ENCODE results near the gene OCIAD2. TPM values are rescaled to one million over a fixed set of nuclear protein-coding genes. Genes with fewer than 3 reads are reported as not detected.

OCIAD2 gene
- total RNA-seq, 1 experiment from 2014 or later = 136 TPM

GRCh38 chr4:48901196-48901595 is 5.4 kb downstream of the OCIAD2 start:
- no peak overlapping the region for H3K27ac ChIP-seq
- ChIA-PET POLR2A (ENCODE audit: unreplicated experiment) (interaction anchor here (0.6 to 0.8 kb wide), 2 partner anchors 11 to 12 kb away, joined by 6 read pairs; no protein-coding TSS in a partner anchor), CTCF (no interaction called here)
- no peak overlapping the region for H3K4me2 ChIP-seq
- H3K9me2 ChIP-seq (ENCODE audit: insufficient read depth) = no peaks in the 10 kb centered on the region
- H4K20me1 ChIP-seq (ENCODE audit: insufficient read depth) = 0 out of 2 replicates have a peak, but pooled peaks cover 5% of the 10 kb centered on the region
- H3K36me3 ChIP-seq (ENCODE audit: low read depth) = peaks cover 72% of the 10 kb centered on the region
- no peak overlapping the region for H3K4me3 ChIP-seq
- peaks cover 22% of the 10 kb centered on the region for H3K79me2 ChIP-seq (ENCODE audit: low read depth)
- no peak overlapping the region for H2AFZ ChIP-seq
- no peaks in the 10 kb centered on the region for H3K27me3 ChIP-seq (ENCODE audit: insufficient read depth, low read depth)
- DNase-seq = no peak
- no TSS peak for BruUV-seq (replicated peaks)
- TF ChIP-seq EZH2 (IDR thresholded peaks at IDR 0.05; ENCODE audit: low read depth) (no peak), CTCF (conservative IDR thresholded peaks at IDR 0.05) (no peak)
- no peaks in the 10 kb centered on the region for H3K9me3 ChIP-seq (ENCODE audit: insufficient read depth, low read depth)
- H3K4me1 ChIP-seq (replicated peaks; ENCODE audit: insufficient read depth) = peaks cover 12% of the 10 kb centered on the region
- intact Hi-C loops (cut with micrococcal nuclease; ENCODE audit: unreplicated experiment) = loop anchor here (10.0 kb wide), 1 partner anchor 46 kb away; no protein-coding TSS in a partner anchor
- no peaks in the 10 kb centered on the region for H3F3A ChIP-seq (ENCODE audit: insufficient read depth, low read depth)

GRCh38 chr4:48899950-48900349 is 6.6 kb downstream of the OCIAD2 start:
- peaks cover 6% of the 10 kb centered on the region for H3K4me1 ChIP-seq (replicated peaks; ENCODE audit: insufficient read depth)
- no peak overlapping the region for H3K4me2 ChIP-seq
- 0 out of 2 replicates have a peak, but pooled peaks cover 5% of the 10 kb centered on the region for H4K20me1 ChIP-seq (ENCODE audit: insufficient read depth)
- no TSS peak for BruUV-seq (replicated peaks)
- no peaks in the 10 kb centered on the region for H3F3A ChIP-seq (ENCODE audit: insufficient read depth, low read depth)
- no peak for TF ChIP-seq EZH2 (IDR thresholded peaks at IDR 0.05; ENCODE audit: low read depth)
- no peak for TF ChIP-seq CTCF (conservative IDR thresholded peaks at IDR 0.05)
- peaks cover 73% of the 10 kb centered on the region for H3K36me3 ChIP-seq (ENCODE audit: low read depth)
- ChIA-PET CTCF (no interaction called here), POLR2A (ENCODE audit: unreplicated experiment) (no interaction called here)
- no peaks in the 10 kb centered on the region for H3K9me3 ChIP-seq (ENCODE audit: insufficient read depth, low read depth)
- no peaks in the 10 kb centered on the region for H3K9me2 ChIP-seq (ENCODE audit: insufficient read depth)
- intact Hi-C loops (cut with micrococcal nuclease; ENCODE audit: unreplicated experiment) = loop anchor here (10.0 kb wide), 1 partner anchor 45 kb away; no protein-coding TSS in a partner anchor
- no peak overlapping the region for H2AFZ ChIP-seq
- no peak overlapping the region for H3K4me3 ChIP-seq
- H3K79me2 ChIP-seq (ENCODE audit: low read depth) = peaks cover 10% of the 10 kb centered on the region
- H3K27me3 ChIP-seq (ENCODE audit: insufficient read depth, low read depth) = no peaks in the 10 kb centered on the region
- no peak overlapping the region for H3K27ac ChIP-seq
- no peak for DNase-seq

- Histone ChIP-seq H3F3A (ENCODE audit: insufficient read depth, low read depth) (no peaks in the 10 kb centered on the region), H3K9me3 (ENCODE audit: insufficient read depth, low read depth) (no peaks in the 10 kb centered on the region), H3K36me3 (ENCODE audit: low read depth) (peaks cover 70% of the 10 kb centered on the region), H3K9me2 (ENCODE audit: insufficient read depth) (no peaks in the 10 kb centered on the region), H3K4me2 (no peak overlapping the region), H2AFZ (no peak overlapping the region), H3K27ac (no peak overlapping the region), H3K79me2 (ENCODE audit: low read depth) (peaks cover 4% of the 10 kb centered on the region), H3K4me3 (no peak overlapping the region), H4K20me1 (ENCODE audit: insufficient read depth) (0 out of 2 replicates have a peak, but pooled peaks cover under 1% of the 10 kb centered on the region), H3K4me1 (replicated peaks; ENCODE audit: insufficient read depth) (0 out of 2 replicates have a peak, but pooled peaks cover under 1% of the 10 kb centered on the region), H3K27me3 (ENCODE audit: insufficient read depth, low read depth) (no peaks in the 10 kb centered on the region)
- no peak for DNase-seq
- POLR2A ChIA-PET (ENCODE audit: unreplicated experiment) = no interaction called here
- intact Hi-C loops (cut with micrococcal nuclease; ENCODE audit: unreplicated experiment) = no loop called here
- CTCF ChIA-PET = no interaction called here
- BruUV-seq (replicated peaks) = no TSS peak
- no peak for TF ChIP-seq CTCF (conservative IDR thresholded peaks at IDR 0.05)
- no peak for TF ChIP-seq EZH2 (IDR thresholded peaks at IDR 0.05; ENCODE audit: low read depth)
These were observed 7.2 kb downstream of the OCIAD2 start for GRCh38 chr4:48899432-48899749.

All from PC-9 (cell line).